PFSK-1 (cell line): ENCODE measurements around the gene PRPS2.

Experiments used
- POLR2AphosphoS5 ChIP-seq: IDR thresholded peaks from 2 replicates; pipeline ENCODE4 v1.6.1; 2012; ENCODE audit warnings: low read depth, mild to moderate bottlenecking, control low read depth, low read length, moderate library complexity
- TAF1 ChIP-seq: IDR thresholded peaks from 2 replicates; pipeline ENCODE4 v1.6.1; 2012; ENCODE audit warnings: low read length, control low read depth, borderline replicate concordance; ENCODE audit not compliant: insufficient read depth
- TF ChIP-seq, protein P1 (sequence below), 2 experiments: IDR thresholded peaks; 2 replicates each; pipeline versions ENCODE4 v1.6.1 to v1.8.0; 2011 to 2012; ENCODE audit warnings: low read depth in 2 of 2, low read length in 2 of 2, control low read depth in 1 of 2, inconsistent platforms in 1 of 2, mild to moderate bottlenecking in 1 of 2, moderate library complexity in 1 of 2; ENCODE audit not compliant: insufficient read depth in 1 of 2

DNA sequence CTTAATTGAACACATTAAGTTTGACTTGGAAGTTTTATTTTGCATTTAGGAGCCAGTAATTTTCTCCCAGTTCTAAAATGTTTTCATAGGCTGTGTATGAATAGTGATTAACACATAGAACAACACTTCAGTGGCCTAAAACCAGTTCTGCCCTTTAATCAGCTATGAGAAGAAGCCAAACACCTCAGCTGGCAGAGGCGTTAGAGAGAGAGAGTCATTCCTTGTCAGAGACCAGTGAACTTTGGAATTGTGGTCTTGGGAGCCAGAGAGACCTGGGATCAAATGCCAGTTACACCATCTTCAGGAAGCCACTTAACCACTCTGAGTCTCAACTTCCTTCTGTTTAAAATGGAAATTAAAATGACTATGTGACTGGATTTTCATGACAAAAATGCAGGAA is 39.3 kb upstream of the PRPS2 start:
- TF ChIP-seq, protein P1, sequence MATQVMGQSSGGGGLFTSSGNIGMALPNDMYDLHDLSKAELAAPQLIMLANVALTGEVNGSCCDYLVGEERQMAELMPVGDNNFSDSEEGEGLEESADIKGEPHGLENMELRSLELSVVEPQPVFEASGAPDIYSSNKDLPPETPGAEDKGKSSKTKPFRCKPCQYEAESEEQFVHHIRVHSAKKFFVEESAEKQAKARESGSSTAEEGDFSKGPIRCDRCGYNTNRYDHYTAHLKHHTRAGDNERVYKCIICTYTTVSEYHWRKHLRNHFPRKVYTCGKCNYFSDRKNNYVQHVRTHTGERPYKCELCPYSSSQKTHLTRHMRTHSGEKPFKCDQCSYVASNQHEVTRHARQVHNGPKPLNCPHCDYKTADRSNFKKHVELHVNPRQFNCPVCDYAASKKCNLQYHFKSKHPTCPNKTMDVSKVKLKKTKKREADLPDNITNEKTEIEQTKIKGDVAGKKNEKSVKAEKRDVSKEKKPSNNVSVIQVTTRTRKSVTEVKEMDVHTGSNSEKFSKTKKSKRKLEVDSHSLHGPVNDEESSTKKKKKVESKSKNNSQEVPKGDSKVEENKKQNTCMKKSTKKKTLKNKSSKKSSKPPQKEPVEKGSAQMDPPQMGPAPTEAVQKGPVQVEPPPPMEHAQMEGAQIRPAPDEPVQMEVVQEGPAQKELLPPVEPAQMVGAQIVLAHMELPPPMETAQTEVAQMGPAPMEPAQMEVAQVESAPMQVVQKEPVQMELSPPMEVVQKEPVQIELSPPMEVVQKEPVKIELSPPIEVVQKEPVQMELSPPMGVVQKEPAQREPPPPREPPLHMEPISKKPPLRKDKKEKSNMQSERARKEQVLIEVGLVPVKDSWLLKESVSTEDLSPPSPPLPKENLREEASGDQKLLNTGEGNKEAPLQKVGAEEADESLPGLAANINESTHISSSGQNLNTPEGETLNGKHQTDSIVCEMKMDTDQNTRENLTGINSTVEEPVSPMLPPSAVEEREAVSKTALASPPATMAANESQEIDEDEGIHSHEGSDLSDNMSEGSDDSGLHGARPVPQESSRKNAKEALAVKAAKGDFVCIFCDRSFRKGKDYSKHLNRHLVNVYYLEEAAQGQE (IDR thresholded peaks at IDR 0.05; ENCODE audit: insufficient read depth in 1 of 2, low read depth in 2 of 2, low read length in 2 of 2), result no peak
- TF ChIP-seq POLR2AphosphoS5 (no peak), TAF1 (no peak)
